B cell (primary cell): ENCODE results near the gene MYO10. TPM values are rescaled to one million over a fixed set of nuclear protein-coding genes. Genes with fewer than 3 reads are reported as not detected.

ENCODE experiments used
- ATAC-seq: fragments of 200-7000 bp; cut with Tn5 transposase; one replicate; pipeline ENCODE4 v1.10.0; 2021; ENCODE audit warnings: low read depth, mild to moderate bottlenecking, moderate number of reproducible peaks, moderate library complexity
- CTCF ChIA-PET: fragments of 350-600 bp; sonication (Branson Sonifier 250); formaldehyde crosslinking; loops from one replicate; lab custom pipeline; 2021; ENCODE audit warnings: antibody characterized with exemption, inconsistent platforms; lab: Charles Lee
- POLR2A ChIA-PET: fragments of 350-600 bp; sonication (Branson Sonifier 250); formaldehyde crosslinking; loops from one replicate; lab custom pipeline; 2021; ENCODE audit warnings: antibody characterized with exemption; lab: Charles Lee
- DNase-seq: peaks from one replicate; pipeline ENCODE4 v3.0.0; 2013
- H2AFZ ChIP-seq: 2 replicates; pipeline ENCODE4 v1.6.1; 2012; ENCODE audit warnings: mild to moderate bottlenecking, low read depth, low read length; ENCODE audit not compliant: insufficient read depth, poor library complexity, severe bottlenecking
- H3K27ac ChIP-seq, 2 donors: 1 replicate in 1 of 2; 2 replicates in 1 of 2; pipeline ENCODE4 v1.5.1; 2012 to 2013; ENCODE audit warnings: low read length in 2 of 2, mild to moderate bottlenecking in 2 of 2, moderate library complexity in 1 of 2
- H3K27me3 ChIP-seq, 4 experiments: fragments of 200-600 bp in 1 of 4; sonication (generic) in 1 of 4; replicated peaks in 1 of 4; 1 replicate in 2 of 4; 2 replicates in 2 of 4; pipeline versions ENCODE4 v1.6.1 to v1.7.0; 2013 to 2016; ENCODE audit warnings: low read length in 3 of 4, mild to moderate bottlenecking in 2 of 4, mixed read lengths in 1 of 4, moderate library complexity in 1 of 4; ENCODE audit not compliant: insufficient read depth in 4 of 4, control insufficient read depth in 3 of 4; ENCODE audit errors: control extremely low read depth in 1 of 4
- H3K36me3 ChIP-seq, 2 experiments: replicated peaks in 1 of 2; 1 replicate in 1 of 2; 2 replicates in 1 of 2; pipeline versions ENCODE4 v1.6.1 to v1.7.1; 2013; ENCODE audit warnings: low read length in 1 of 2; ENCODE audit not compliant: insufficient read depth in 2 of 2, control insufficient read depth in 1 of 2; ENCODE audit errors: control extremely low read depth in 1 of 2, extremely low read depth in 1 of 2
- H3K4me1 ChIP-seq, 2 donors: fragments of 200-600 bp in 1 of 2; sonication (generic) in 1 of 2; 1 replicate in 1 of 2; 2 replicates in 1 of 2; pipeline versions ENCODE4 v1.5.1 to v1.6.1; 2013 to 2017; ENCODE audit warnings: low read length in 2 of 2; ENCODE audit not compliant: control insufficient read depth in 2 of 2, insufficient read depth in 2 of 2
- H3K4me2 ChIP-seq: replicated peaks from 2 replicates; pipeline ENCODE3; 2012; ENCODE audit warnings: mild to moderate bottlenecking, low read depth, low read length; ENCODE audit not compliant: poor library complexity, severe bottlenecking
- H3K4me3 ChIP-seq, 5 experiments: fragments of 200-600 bp in 1 of 5; sonication (generic) in 1 of 5; 1 replicate in 3 of 5; 2 replicates in 2 of 5; pipeline versions ENCODE4 v1.5.1 to v1.7.0; 2011 to 2016; ENCODE audit warnings: low read length in 4 of 5, mild to moderate bottlenecking in 4 of 5, low read depth in 2 of 5, control low read depth in 1 of 5, moderate library complexity in 1 of 5; ENCODE audit not compliant: insufficient read depth in 1 of 5; ENCODE audit errors: control extremely low read depth in 1 of 5, extremely low read depth in 1 of 5
- H3K79me2 ChIP-seq: fragments of 200-600 bp; sonication (generic); one replicate; pipeline ENCODE4 v1.6.0; 2016; ENCODE audit warnings: low read length; ENCODE audit not compliant: control insufficient read depth, insufficient read depth
- H3K9ac ChIP-seq: fragments of 200-600 bp; sonication (generic); 2 replicates; pipeline ENCODE4 v1.6.1; 2017; ENCODE audit warnings: mild to moderate bottlenecking, low read length, moderate library complexity
- H3K9me3 ChIP-seq, 3 donors: one replicate each; pipeline versions ENCODE4 v1.6.1 to v1.7.1; 2013; ENCODE audit warnings: low read length in 2 of 3; ENCODE audit not compliant: control insufficient read depth in 2 of 3, insufficient read depth in 1 of 3; ENCODE audit errors: control extremely low read depth in 1 of 3
- H4K20me1 ChIP-seq: 2 replicates; pipeline ENCODE4 v1.6.0; 2012; ENCODE audit warnings: mild to moderate bottlenecking, low read length; ENCODE audit not compliant: insufficient read depth, control insufficient read depth, poor library complexity, severe bottlenecking
- H3K27ac Mint-ChIP-seq: one replicate; pipeline ENCODE4 v1.8.0; 2021; ENCODE audit warnings: mixed read lengths
- H3K27me3 Mint-ChIP-seq: one replicate; pipeline ENCODE4 v1.8.0; 2021; ENCODE audit warnings: mixed read lengths
- H3K4me1 Mint-ChIP-seq: one replicate; pipeline ENCODE4 v1.8.0; 2021; ENCODE audit warnings: mixed read lengths
- H3K4me3 Mint-ChIP-seq: one replicate; pipeline ENCODE4 v1.8.0; 2021; ENCODE audit warnings: mixed read lengths
- H3K9me3 Mint-ChIP-seq: one replicate; pipeline ENCODE4 v1.8.0; 2022; ENCODE audit warnings: mixed read lengths; ENCODE audit not compliant: insufficient read depth
- CTCF ChIP-seq: fragments of 200-600 bp; IDR thresholded peaks from one replicate; pipeline ENCODE4 v1.8.0; 2022; ENCODE audit warnings: antibody characterized with exemption, mild to moderate bottlenecking
- EZH2 ChIP-seq: IDR thresholded peaks from 2 replicates; pipeline ENCODE4 v1.6.1; 2012; ENCODE audit warnings: borderline replicate concordance, low read depth, mild to moderate bottlenecking, moderate library complexity, low read length; ENCODE audit not compliant: insufficient read depth, poor library complexity, severe bottlenecking
- WGBS: methylation state at CpG from one replicate; pipeline ENCODE4 v1.1.5; 2013; ENCODE audit warnings: missing lambda C conversion rate; ENCODE audit not compliant: insufficient coverage; 5-methylcytosine and 5-hydroxymethylcytosine counted together
- intact Hi-C: fragments of 100-400 bp; cut with micrococcal nuclease; formaldehyde crosslinking; loops from one replicate; pipeline ENCODE4 v1.10.0; 2022
- polyA plus RNA-seq: library from polyadenylated mRNA; depleted of rRNA; stranded (reverse); fragments of >200 nt; gene quantifications from 2 replicates; pipeline ENCODE4 v1.2.3, GENCODE V29; 2012
- total RNA-seq, 2 donors: library from RNA; stranded (reverse); fragments of 120-200 nt in 1 of 2; gene quantifications; 1 replicate in 1 of 2; 2 replicates in 1 of 2; pipeline versions ENCODE4 v1.2.3 to v1.2.4, GENCODE V29; 2013 to 2022

Gene MYO10
- total and polyA plus RNA-seq, 2 donors (not counting 1 experiment from before 2014, with no cell fraction given) = 0.10 TPM; not detected in 1

GRCh38 chr5:16695779-16696178 is 240.3 kb downstream of the MYO10 start:
- Mint-ChIP-seq H3K4me3 (no peak overlapping the region), H3K27me3 (no peaks in the 10 kb centered on the region), H3K27ac (no peak overlapping the region), H3K4me1 (no peaks in the 10 kb centered on the region), H3K9me3 (no peaks in the 10 kb centered on the region)
- Histone ChIP-seq H3K27me3 (no peaks in the 10 kb centered on the region), H3K27ac (no peak overlapping the region), H3K4me1 (no peaks in the 10 kb centered on the region), H3K4me3 (no peak overlapping the region), H3K79me2 (no peaks in the 10 kb centered on the region), H3K36me3 (no peaks in the 10 kb centered on the region), H4K20me1 (no peaks in the 10 kb centered on the region), H3K4me2 (no peak overlapping the region), H3K9ac (no peak overlapping the region), H3K9me3 (peaks cover 0 to under 1% (median 0%) of the 10 kb centered on the region in 3 donors), H2AFZ (no peak overlapping the region)
- DNase-seq = no peak
- intact Hi-C loops = no loop called here
- no peak for ATAC-seq
- 69% methylated on average over 2 of the region's 4 CpGs for WGBS
- CTCF ChIA-PET = no interaction called here
- no peak for TF ChIP-seq CTCF
- no peak for TF ChIP-seq EZH2
- POLR2A ChIA-PET = no interaction called here

GRCh38 chr5:16693879-16694278 is 242.2 kb downstream of the MYO10 start:
- Histone ChIP-seq H3K27ac (no peak overlapping the region), H3K4me3 (no peak overlapping the region), H3K27me3 (no peaks in the 10 kb centered on the region), H3K4me2 (no peak overlapping the region), H3K9me3 (no peaks in the 10 kb centered on the region), H3K79me2 (no peaks in the 10 kb centered on the region), H2AFZ (no peak overlapping the region), H4K20me1 (no peaks in the 10 kb centered on the region), H3K9ac (no peak overlapping the region), H3K4me1 (no peaks in the 10 kb centered on the region), H3K36me3 (no peaks in the 10 kb centered on the region)
- Mint-ChIP-seq H3K4me3 (no peak overlapping the region), H3K27me3 (peaks cover 1% of the 10 kb centered on the region), H3K9me3 (no peaks in the 10 kb centered on the region), H3K4me1 (no peaks in the 10 kb centered on the region), H3K27ac (no peak overlapping the region)
- intact Hi-C loops = no loop called here
- ATAC-seq (no peak), DNase-seq (no peak)
- WGBS = 83% methylated on average over 1 of the region's 2 CpGs
- ChIA-PET CTCF (no interaction called here), POLR2A (no interaction called here)
- no peak for TF ChIP-seq EZH2
- TF ChIP-seq CTCF = no peak
